HG03108 (cell line): ENCODE results near the gene PSMD11.
"Not testable (repeated sequence)": the region's sequence is repeated elsewhere in the genome, so short reads cannot be mapped to it uniquely, and the experiment has no call there.

Experiments used
- ATAC-seq: cut with Tn5 transposase; IDR thresholded peaks from one replicate; pipeline ENCODE4 v1.9.1; 2021; ENCODE audit warnings: moderate library complexity; ENCODE audit not compliant: unreplicated experiment

Gene PSMD11

DNA sequence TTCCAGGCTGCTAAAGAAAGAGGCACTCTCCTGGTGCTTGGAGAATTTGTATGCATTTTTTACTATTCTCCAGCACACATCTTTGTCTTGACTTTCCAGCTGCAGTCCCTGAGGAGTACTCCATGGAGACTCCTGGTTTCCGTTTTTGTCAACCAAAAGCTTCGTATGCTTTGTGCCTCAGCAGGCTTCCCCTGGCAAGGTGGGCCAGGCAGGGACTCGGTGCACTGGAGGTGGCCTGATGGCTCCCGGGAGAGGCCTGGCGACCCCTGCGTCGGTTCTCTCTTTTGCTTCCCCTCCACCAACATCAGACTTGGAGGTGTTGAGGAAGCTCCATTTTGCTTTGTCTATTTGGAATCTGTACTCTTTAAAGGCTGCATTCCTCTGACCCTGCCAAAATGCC lies 66.2 kb downstream of the PSMD11 start:
- ATAC-seq = no peak

DNA sequence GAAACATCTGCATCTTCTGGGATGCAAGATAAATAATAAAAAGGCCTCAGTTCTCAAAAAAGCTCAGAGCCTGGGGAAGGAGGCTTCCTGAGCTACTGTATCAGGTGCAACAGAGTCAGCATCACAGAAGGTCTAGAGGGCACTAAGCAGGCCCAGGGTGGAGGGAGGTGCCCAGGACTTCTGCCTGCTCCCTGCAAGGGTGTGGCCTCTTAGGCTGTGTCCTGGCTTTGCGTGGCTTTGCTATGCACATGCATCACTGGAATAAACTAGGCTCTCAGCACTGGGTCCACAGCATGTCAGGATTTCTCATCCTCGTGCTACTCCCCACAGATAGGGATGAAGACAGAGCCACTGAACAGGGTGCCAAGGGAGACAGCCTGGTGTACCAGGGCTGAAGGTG lies 68.0 kb downstream of the PSMD11 start:
- ATAC-seq = no peak

DNA sequence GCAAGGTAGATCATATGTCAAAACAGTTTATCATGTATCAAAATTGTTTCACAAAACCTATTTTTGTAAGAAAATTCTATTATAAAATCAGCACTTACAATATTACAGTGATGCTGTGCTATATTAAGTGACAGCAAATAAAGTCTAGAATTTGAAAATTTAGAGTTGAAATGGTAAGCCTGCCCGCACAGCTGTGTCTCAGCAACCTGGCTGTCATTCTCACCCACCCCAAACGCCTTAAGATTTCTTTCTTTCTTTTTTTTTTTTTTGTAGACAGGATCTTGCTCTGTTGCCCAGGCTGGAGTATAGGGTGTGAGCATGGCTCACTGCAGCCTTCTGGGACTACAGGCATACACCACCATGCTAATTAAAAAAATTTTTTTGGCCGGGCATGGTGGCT lies 69.3 kb downstream of the PSMD11 start:
- ATAC-seq = no peak

DNA sequence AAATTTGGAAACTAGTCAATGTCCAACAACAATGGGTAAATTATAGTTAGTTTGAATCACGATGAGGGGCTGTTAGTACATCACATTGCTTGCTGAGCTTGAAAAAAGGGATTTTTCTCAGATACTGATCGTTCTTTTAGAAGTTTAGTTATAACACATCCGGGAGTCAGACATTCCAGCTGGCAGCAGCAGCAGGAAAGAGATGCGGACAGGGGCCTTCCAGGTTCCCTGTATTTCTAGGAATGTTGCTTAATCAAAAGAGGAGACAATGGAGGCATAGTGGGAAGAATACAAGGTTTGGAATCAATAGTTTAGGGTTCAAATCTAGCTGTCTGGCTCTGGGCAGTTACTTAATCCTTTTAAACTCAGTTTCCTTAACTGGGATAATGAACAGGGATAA lies 70.3 kb downstream of the PSMD11 start:
- ATAC-seq = no peak

DNA sequence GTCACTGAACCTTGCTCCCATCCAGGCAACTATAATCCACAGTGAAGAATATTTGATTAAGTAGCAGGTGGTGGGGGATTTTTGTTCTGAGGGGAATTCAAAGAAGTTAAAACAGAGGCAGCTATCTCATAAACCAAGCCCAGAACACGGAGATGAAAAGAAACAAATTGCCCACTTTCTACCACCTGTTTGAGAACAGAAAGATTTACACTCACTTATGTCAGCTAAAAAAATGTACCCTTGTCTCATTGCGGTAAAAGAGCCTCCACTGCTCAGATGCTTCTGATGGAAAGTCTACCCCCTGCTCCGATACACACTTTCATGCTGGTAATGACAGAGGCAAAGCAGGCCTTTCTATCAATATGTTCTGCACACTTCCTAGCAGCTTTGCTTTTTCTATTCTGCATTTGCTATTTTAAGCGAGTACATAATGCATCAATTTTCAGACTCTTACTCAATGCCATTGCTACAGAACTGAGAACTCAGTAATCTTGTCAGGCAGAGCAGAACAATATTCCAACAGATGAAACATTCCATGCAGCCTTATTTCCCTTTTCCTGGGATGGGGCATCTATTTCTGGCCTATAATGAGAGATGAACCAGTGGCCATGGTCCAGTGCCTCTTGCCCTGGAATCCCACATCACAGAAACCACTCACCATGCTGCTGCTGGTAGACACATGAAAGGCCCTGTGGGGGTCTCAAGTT lies 71.5 kb downstream of the PSMD11 start:
- ATAC-seq = peak; percentile 38

DNA sequence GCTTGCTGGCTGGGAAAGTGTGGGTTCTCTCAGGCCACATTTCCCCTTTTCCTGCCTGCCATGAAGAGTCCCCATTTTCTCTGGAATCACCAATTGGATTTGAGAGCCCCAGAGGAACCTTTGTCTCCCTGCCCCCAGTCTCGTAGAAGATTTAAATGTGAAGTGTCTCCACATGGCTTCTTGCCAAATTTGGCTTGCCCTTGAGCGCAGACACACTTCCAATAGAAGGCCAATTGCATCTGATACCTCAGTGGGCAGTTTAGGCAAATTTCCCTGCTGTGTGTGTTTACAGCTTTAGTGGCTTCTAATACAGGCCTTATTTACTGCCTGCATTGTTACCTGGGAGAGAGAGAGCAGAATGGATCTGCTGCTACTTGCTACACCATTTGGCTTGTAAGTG lies 72.1 kb downstream of the PSMD11 start:
- ATAC-seq = no peak

DNA sequence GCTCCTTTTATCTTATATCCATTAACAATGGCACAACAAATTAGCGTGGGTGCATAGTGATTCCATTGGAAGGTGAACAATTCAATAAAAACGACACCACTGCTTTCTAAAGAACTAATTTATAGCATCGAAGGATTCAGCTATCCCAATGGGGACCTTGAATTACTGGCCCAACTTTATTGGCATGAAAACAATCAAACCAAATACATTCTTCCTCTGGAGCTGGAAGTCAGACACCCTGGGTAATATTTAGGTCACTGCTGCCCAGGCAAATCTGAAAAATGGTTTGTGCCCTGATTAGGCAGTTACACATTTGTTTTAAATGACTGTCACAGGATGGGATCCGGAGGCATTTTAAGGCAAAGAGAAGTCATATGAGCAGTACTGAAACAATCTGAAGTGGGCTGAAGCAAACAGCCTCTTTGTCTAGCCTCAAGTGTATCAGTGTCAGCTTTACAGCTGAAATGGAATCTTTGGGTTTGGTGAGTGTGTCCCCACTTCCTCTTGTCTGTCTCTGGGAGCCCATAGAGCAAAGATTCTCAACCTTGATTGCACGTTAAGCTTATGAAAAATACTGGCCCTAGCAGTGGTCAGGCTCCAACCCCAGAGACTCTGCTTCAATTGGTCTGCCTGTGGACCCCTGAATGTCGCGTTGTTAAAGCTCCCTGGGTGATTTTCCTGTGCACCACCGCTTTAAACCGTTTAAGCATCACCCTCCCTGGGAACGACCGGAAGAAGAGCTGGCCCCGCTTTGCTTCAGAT lies 72.8 kb downstream of the PSMD11 start:
- peak; percentile 41 for ATAC-seq

DNA sequence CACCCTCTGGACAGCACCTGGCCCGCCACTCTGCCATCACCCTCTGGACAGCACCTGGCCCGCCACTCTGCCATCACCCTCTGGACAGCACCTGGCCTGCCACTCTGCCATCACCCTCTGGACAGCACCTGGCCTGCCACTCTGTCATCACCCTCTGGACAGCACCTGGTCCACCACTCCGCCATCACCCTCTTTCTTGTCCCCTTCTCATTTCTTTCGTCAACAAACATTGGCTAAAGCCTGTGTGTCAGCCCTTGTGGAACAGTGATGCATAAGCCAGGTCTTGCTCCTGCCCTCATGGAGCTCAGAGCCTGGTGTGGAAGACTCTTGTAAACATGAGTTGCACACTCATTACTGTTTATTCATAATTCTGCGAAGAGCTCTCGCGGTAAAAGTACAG lies 73.7 kb downstream of the PSMD11 start:
- ATAC-seq = no peak

DNA sequence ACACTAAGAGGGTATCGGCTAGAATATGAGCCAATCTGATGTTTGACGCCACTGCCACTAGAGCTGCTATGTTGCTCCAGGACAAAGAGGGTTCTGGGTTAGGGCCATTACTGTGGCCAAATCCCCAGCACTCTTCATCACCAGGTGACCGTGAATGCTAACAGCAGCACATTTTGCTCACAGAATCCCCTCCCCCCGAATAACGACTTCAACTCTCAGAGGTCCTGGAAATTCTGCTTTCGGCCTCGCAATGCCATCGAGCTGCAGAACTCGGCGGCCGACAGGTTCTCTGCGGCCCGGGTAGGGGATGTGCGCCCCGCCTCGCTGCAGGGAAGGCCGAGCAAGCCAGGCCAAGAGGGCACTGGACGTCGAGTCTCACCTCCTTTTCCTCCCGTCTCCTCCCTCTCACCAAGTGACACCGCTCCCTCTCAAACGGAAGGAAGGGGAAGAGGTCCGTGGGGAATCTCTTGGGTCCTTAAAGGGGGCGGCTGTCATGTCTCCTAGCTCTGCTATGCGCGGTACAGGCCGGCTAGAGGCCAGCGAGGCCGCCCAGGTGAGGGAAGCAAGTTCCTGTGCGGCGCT lies 74.4 kb downstream of the PSMD11 start:
- no peak for ATAC-seq

DNA sequence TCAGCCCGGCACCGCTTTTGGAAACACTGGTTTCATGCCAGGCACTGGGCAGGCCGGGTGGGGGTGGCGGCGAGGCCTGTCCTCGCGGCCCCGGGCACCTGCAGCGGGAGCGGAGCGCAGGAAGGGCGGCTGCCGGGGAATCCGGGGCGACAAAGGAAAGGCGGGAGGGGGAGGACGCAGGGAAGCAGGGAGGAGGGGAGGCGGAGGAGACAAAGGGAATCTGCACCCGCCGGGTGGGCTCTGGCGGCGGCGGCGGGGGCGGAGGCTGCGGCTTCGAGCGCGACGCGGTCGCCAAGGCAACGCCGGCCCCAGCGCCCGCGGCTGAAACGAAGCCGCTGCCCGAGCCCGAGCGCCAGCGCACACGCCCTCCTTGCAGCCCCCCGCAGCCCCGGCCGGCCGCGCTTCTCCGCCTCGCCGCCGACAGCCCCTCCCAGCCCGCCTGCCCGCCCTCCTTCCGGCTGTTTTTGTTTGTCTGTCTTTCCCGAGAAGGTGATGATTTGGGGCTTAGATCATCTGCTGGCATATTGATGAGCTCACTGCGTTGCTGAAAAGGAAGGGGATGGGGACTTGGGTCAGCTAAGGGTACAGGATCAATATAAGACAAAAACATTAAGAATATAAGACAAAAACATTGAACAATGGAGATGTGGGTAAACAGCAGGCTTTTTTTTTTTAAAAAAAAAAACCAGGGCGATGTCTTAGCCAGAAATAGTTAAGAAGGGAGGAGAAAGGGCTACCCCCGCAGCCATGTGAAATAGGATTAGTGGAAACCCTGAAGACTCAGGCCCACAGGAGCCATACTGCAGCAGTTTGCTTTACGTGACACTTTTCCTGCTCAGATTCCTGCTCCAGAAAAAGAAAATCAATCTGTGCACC lies 75.2 kb downstream of the PSMD11 start:
- no peak for ATAC-seq

DNA sequence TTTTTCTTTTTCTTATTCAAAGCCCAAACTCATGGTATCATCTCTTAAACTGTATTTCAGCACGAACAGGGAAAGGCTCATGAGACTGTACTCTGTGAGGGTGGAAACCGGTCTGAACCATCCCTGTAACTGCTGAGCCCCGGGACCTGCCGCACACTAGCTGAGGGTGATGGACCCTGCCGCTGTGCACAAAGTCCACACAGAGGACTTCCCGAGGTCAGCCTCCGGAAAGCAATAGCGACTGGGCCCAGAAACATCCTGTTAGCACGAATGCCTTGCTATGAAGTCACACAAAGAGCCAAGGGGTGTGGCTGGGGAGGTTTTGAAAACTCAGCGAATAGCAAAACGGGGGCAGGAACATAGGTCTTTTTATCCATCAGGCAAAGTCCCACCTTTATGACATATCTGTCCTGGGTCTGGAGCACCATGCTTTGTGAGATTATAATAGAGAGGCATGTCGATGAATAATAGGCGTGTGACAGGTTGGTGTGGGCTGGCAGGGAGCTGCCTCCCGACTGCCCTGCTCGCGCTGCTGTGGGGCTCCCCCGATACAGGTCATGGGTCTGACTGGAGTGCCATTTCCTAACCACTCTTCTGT lies 75.9 kb downstream of the PSMD11 start:
- ATAC-seq = no peak

DNA sequence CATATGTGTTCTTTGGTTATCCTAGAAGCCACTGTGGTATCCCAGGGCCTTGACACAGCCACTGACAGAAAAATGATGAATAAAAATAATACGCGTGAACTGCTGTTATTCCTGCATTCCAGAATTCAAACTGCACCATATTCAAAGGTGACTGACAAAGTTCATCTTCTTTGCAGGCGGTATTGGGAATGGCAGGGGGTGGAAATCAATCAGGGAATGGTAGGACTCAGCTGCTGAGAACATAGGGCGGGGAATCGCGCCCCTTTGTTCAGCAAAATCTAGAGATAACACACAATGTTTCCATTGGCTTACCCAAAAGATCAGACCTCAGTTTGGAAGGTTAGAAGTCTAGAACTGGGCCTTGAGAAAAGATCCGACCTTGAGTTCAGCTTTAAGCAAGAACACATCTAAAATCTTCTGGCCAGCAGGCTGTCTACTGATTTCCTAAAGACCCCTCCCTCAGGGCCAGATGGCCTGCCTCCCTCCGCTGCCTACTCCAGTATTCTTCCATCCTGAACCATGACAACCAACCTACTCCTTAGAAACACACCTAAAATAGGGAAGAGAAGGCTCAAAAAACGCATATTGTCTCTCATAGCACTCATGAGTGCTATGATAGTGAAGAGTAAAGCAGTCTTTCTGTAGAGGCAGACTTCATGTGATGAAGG lies 76.6 kb downstream of the PSMD11 start:
- no peak for ATAC-seq

DNA sequence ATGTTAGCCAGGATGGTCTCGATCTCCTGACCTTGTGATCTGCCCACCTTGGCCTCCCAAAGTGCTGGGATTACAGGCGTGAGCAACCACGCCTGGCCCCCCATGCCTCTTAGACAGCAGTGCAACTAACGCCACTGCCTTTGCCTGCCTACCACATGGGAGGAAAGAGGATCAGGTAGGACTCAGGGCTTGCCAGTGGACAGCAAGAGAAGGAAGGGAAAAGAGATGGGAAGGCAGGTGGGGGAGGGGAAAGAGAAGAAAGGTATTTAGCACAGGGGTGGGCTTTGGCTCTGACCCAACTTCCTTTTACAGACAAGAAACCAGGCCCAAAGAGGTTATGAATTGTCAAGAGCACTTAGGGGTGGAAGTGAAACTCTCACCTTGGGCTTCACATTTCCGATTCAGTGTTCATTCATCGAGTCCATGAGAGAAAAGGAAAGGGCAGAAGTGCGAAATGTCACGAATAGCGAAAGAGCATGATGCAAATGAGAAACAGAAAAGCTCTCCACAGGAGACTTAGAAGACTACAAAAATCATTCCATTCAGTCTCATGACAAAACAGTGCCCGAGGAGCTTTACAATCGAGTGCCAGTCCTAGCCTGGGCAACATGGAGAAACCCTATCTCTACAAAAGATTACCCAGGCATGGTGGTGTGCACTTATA lies 78.8 kb downstream of the PSMD11 start:
- ATAC-seq = peak; percentile 45

DNA sequence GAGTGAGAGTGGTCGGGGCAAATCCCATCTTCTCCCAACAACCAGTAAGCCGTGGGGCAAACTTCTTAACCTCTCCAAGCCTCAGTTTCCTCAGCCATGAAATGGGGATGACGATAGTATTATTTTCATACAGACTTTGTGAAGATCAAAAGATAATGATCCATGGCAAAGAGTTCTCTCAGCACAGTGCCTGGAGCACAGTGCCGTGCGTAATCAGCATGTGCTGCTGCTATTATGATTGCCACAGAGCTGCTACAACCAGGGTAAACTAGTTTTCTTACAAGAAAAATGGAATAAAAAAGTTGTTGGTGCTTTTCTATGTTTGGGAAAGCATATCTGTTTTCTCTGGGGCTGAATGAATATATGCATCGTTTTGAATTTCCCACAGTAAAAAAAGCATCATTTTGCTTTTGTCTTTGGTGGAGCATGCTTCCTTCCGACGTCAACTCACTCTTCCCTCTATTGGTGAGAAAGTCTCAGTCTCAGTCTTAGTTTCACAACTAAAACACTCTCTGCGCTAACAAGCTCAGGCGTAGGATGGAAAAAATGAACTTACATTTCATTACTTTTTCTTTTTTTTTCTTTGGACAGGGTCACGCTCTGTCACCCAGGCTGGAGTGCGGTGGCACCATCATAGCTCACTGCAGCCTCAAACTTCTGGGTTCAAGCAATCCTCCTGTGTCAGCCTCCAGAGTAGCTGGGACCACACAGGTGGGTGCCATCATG lies 79.7 kb downstream of the PSMD11 start:
- ATAC-seq = peak; percentile 42

DNA sequence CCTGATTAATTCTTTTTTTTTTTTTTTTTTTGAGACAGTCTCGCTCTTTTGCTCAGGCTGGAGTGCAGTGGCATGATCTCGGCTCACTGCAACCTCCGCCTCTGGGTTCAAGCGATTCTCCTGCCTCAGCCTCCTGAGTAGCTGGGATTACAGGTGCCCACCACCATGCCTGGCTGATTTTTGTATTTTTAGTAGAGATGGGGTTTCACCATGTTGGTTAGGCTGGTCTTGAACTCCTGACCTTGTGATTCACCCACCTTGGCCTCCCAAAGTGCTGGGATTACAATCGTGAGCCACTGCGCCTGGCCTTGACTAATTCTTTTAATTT lies 80.2 kb downstream of the PSMD11 start:
- ATAC-seq = not testable (repeated sequence)

DNA sequence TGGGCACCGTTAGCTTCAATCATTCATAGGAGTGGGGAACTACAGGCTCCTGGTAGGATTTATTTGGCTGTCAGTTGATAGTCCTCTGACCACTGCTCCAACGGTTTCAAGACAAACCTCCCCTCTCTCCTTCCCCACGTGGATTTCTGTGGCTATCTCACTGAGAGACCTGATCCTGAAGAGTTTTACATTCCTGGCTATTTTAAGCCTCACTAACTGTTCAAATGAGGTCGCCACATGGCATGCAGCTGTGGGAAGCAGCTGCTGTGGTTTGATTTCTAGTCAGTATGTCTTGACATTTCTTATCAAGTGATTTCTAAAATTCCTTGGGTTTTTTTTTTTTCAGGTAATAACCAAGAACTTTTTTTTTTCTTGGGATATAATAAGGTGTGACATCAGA lies 80.8 kb downstream of the PSMD11 start:
- ATAC-seq = no peak

DNA sequence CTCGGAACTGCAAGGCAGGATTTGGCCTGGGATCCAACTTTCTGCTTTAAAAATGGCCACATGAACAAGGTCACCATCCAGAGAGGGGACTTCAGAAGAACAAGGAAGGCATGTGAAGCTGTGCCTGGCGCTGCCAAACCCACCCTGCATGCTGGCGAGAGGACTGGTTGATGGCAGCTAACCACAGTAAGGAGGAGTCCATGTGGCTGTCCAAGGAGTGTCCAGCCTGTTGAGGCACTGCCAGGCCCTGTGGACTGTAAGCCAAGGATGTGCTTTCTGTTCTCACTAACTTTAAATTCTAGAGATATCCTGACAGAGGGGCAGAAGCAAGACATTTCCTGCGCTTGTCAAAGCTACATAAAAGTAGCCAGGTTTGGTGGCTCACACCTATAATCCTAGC lies 82.8 kb downstream of the PSMD11 start:
- no peak for ATAC-seq

DNA sequence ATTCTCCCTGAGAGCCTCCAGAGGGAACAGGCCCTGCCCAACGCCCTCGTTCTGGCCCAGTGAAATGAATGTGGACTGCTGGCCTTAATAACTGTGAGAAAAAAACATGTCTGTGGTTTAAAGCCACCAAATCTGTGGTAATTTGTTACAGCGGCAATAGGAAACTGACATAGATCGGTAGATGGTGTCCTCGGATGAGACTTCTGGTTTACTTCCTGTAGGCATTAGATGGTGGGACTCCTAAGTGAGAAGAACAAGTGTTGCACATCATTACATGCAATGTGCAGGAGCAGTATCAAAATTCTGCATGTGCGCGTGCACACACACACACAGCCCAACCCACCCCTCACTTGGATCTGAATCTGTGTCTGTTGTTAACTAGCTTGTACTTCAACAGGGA lies 84.5 kb downstream of the PSMD11 start:
- no peak for ATAC-seq

DNA sequence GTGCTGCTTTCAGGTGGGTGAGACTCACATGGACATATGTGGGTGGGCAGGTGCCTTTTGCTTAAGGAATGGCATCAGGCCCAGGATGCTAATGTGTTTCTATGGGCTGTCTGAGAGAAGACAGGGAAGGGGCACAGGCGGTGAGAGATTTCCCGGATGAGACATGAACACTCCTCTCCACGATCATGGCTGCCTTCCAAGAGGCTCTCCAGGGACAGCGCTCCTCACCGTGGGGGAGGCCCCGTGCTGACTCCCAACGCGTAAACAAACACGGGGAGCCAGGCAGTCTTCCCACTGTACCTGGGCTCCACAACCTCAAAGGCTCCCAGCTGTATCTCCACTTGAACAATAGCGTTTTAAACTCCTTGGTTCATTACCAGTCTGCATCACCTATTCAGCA lies 85.3 kb downstream of the PSMD11 start:
- ATAC-seq = no peak
